Stimulated activated CD8-positive, alpha-beta memory T cell treated with anti-CD3 and anti-CD28 coated beads, Interleukin-4, amount 100 ng/mL, for 24 hours (primary cell): ENCODE measurements around the gene TP53BP1.
"Not testable (repeated sequence)": the region's sequence is repeated elsewhere in the genome, so short reads cannot be mapped to it uniquely, and the experiment has no call there.

Experiments
- DNase-seq: peaks from one replicate; pipeline ENCODE4 v3.0.0-alpha.2; 2020; ENCODE audit warnings: low read depth

Gene TP53BP1

GRCh38 chr15:43410572-43411214 is 82.3 kb downstream of the TP53BP1 start:
- DNase-seq, result no peak

GRCh38 chr15:43408789-43409188 is 84.2 kb downstream of the TP53BP1 start:
- DNase-seq, result no peak

DNA sequence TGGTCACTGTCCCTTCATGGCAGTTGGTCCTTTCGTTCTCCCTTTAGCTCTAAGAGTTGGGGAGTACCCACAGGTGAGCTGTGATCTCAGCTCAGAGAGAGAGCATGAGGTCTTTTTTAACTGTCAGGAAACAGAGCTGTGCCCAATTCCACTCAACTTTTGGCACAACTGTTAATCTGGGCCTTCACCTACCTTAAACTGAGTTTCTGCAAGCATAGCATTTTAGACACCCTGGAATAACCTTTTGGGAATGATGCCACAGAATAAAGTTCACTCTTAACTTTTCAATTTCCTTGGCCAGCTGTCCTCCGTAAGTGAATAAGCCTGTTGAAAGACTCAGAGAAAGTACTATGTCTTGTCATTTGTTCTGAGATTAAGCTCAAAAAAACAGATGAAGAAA is 86.1 kb downstream of the TP53BP1 start:
- DNase-seq, result no peak

DNA sequence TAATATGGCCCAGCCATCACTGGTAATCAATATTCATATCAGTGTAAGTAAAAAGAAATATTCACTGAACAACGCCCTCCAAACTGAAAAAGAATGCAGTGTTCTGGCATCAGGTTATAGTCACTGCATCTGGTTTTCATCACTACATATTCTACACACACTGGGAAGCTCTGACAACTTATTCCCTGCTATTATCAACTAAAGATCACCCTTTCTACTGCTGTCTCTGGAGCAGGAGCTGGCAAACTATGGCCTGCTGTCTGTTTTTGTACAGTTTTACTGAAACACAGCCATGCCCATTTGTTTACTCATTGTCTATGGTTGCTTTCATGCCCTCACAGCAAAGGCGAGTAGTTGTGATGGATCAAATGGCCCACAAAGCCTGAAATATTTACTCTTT is 86.8 kb downstream of the TP53BP1 start:
- no peak for DNase-seq

- no peak for DNase-seq
These were observed 88.8 kb downstream of the TP53BP1 start for GRCh38 chr15:43404130-43404529.

- no peak for DNase-seq
These were observed 89.3 kb downstream of the TP53BP1 start for GRCh38 chr15:43403616-43404015.

DNA sequence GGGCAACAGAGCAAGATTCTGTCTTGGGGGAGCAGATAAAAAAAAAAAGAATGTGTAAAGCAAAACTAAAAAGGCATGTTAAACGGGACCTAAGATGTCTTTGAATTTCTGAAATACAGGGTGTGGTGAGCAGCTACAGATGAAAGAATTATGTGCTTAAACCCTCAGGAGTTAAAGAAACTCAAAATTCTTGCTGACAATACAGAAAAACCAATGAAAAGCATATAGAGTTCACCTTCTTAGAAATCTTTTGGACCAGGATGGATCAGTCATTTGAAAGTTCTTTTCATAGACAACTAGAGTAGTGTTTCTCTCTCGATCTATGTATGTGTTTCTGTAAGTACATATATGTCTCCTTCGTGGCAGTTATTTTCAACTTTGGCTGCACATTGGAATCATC is 90.7 kb downstream of the TP53BP1 start:
- DNase-seq, result no peak

DNA sequence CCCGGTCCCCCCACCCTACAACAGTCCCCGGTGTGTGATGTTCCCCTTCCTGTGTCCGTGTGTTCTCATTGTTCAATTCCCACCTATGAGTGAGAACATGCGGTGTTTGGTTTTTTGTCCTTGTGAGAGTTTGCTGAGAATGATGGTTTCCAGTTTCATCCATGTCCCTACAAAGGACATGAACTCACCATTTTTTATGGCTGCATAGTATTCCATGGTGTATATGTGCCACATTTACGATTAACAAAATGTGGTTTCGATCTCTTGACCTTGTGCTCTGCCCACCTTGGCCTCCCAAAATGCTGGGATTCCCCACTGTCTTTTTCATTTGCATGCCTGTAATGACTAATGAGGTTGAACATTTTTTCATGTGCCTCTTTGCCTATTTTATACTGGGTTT is 99.4 kb downstream of the TP53BP1 start:
- DNase-seq, result not testable (repeated sequence)

GRCh38 chr15:43390723-43391122 is 102.2 kb downstream of the TP53BP1 start:
- no peak for DNase-seq

DNA sequence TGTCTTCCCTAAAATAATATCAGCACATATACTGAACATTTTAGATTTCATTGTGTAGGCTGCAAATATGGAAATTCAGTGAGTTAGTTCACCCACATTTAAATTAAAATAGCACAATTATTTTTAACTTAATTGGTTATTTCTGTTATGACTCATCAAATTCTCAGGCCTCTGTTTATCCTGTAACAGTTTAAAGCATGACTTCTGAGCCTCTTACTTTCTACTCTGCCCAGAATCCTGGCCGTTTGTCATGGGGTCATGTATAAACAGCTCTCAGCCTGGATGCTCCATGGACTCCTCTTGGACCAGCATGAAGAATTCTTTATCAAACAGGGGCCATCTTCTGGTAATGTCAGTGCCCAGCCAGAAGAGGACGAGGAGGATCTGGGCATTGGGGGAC is 109.9 kb downstream of the TP53BP1 start:
- no peak for DNase-seq

GRCh38 chr15:43382310-43382709 is 110.6 kb downstream of the TP53BP1 start:
- DNase-seq, result no peak

DNA sequence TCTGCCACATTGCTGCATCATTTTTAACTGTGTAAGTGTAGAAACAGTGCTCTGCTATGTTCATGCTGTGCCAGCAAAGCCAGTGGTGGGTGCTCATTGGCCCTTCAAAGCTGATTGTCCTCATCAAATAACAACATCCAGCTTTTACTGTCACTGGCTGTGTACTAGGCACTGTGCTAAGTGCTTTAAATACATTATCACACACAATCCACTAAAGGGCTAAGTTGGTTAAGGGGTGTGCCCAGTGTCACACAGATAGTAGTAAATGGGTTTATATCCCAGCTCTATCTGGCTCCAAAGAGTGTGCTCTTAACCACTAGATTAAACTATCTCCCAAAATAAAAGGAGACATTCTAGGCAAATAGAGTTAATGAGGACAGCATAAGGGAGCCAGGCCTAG is 114.4 kb downstream of the TP53BP1 start:
- DNase-seq, result no peak

DNA sequence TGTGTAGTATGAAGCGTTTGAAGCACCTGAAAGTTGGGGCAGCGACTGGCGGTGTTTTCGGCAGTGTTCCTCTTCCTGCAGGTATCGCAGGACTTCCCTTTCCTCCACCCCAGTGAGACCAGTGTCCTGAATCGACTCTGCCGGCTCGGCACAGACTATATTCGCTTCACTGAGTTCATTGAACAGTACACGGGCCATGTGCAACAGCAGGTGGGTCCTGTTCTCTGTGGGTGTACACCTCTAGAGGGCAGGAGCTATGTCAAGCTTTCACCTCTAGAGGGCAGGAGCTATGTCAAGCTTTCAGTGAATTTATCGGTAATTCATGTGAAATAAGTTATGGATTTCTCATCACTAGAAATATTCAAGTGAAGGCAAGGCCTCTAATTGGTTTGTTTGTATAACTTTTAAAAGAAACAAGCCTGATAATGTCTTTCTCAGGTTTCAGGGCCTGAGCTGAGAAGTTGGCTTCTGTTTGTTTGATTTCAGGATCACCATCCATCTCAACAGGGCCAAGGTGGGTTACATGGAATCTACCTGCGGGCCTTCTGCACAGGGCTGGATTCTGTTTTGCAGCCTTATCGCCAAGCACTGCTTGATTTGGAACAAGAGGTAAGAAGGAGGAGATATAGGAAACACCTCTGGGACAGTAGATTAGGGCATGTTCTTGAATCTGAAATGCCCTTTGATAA is 116.8 kb downstream of the TP53BP1 start:
- no peak for DNase-seq

DNA sequence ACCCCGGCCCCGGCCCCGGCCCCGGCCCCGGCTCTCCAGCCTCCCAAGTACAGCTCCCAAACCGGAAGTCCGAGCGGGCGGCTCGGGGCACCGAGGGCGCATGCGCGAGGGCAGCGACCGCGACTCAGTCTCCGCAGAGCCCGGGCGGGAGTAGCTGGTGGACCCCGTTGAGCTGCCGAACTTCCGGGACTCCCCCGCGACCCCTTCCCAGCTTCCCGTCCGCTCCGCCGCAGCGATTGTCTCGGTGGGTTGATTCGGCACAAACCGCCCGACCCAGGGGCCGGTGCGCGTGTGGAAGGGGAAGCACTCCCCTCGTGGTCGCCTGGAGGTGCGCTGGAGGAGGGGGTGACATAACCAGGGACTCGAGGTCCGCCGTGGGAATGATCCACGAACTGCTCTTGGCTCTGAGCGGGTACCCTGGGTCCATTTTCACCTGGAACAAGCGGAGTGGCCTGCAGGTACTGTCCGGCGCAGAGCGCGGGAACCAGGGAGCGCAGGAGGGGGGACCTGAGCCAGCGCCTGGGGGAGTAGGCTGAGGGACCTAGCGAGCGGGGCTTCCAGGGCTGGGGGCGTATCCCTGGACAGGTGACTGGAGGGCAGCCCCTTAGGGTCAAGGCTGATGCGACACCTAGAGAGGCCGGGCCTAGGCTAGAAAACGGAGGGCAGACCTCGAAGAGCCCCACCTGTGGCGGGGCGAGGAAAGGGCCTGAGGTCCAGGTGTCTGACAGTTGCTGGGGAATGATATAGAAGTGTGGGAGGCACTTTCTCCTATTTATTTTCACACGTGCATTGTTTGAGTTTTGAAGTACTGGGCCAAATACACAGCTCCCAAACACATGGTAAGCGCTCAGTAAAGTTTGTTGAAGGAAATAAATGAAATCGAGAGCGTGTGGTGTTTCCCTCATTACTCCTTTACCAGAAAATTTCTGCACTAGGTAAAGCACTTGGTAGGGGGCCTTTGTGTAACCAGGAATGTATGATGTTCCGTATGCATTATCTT is 121.7 kb downstream of the TP53BP1 start, which contains the start of the genes TUBGCP4 and ZSCAN29:
Gene TUBGCP4 (plus strand): TSS at position 127 of the 1,000 bp plus-strand sequence. CDS start 254 bp downstream, at position 381.
Gene ZSCAN29 (minus strand): TSS at position 69 of the 1,000 bp plus-strand sequence. CDS start 1,130 bp downstream, outside the sequence.
- peak; percentile 74 for DNase-seq

GRCh38 chr15:43370310-43370974 is 122.5 kb downstream of the TP53BP1 start:
- DNase-seq, result no peak

DNA sequence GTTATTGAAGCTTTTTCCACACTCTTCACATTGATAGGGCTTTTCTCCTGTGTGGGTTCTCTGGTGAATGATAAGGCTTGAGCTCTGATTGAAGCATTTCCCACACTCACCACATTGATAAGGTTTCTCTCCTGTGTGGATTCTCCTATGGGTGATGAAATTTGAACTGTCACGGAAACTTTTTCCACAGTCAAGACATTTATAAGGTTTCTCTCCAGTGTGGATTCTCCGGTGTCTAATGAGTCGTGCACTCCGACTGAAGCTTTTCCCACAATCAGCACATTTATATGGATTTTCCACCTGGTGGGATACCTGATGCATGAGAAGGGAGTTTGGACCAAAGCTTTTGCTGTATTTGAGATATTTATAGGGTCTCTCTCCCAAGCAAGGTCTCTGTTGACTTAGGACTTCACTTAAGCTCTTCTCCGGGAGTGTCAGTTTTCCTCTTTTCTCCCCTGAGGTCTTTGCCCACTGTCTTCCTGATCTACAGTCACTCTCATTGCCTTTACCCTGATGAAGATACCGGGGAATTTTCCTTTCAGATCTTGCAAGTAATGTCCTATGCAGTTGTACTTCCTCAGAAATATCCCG is 131.5 kb downstream of the TP53BP1 start:
- DNase-seq, result no peak

DNA sequence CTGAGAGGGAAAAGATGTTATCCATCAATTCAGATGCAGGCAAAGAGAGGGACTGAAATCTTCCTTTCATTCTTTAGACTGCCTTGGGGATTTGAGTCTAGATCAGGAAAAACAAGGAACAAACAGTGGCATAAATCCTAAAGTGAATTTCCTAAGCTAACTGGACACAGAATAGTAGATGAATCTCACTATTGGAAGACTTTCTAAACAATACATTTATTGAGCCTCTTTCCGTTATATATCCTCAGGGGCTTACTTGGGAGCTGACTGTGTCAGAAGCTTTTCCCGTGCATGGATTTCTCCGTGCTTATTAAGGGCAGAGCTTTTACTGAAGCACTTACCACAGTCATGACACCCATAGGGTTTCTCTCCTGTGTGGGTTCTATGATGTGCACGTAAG is 132.1 kb downstream of the TP53BP1 start:
- DNase-seq, result no peak
